ENCODE data around the gene MRPL49. TPM values are rescaled to one million over a fixed set of nuclear protein-coding genes. Genes with fewer than 3 reads are reported as not detected.

MRPL49 gene
- total and polyA plus RNA-seq, 12 donors = 32.7 to 180 (median 125) TPM

DNA sequence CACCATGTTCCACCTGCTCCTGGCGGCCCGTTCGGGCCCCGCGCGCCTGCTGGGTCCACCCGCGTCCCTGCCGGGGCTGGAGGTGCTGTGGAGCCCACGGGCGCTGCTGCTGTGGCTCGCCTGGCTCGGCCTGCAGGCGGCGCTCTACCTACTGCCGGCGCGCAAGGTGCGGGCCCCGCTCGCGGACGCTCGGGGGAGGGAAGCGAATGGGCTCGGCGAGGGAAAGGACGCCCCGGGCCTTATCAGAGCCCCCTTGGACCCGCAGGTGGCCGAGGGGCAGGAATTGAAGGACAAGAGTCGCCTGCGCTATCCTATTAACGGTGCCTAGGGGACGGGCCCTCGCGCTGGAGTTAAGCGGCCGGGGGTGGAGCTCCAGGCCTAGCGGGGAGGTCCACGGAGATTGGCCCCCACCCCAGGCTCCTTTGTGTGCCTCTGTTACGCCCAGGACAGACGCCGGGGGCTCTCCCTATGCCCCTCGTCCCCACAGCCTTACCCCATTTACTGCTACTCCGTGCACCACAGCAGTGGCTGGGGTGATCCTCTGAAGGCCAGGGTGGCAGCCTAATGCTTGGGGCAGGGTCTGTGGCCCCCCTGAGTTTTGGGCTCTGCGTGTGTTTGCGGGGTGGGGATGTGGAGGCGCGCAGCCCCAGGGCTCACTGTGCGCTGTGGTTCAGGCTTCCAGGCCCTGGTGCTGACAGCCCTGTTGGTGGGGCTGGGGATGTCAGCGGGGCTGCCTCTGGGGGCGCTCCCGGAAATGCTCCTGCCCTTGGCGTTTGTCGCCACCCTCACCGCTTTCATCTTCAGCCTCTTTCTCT is 9.4 kb upstream of the MRPL49 start:
- H3K36me3 ChIP-seq (replicated peaks in 1 of 2) = peaks cover 0 to 38% of the 10 kb centered on the region in 2 donors
- H3K4me3 ChIP-seq = peak overlapping the region in 3 of 4 donors; percentile 49 to 75 (median 64)
- peak overlapping the region; percentile 40 to 95 (median 89) for H3K27ac ChIP-seq
- peaks cover 49 to 64% of the 10 kb centered on the region in 2 donors for H3K4me1 ChIP-seq (replicated peaks in 1 of 2)
- peak; percentile 64 to 81 (median 78) for DNase-seq
- TF ChIP-seq, protein P1, sequence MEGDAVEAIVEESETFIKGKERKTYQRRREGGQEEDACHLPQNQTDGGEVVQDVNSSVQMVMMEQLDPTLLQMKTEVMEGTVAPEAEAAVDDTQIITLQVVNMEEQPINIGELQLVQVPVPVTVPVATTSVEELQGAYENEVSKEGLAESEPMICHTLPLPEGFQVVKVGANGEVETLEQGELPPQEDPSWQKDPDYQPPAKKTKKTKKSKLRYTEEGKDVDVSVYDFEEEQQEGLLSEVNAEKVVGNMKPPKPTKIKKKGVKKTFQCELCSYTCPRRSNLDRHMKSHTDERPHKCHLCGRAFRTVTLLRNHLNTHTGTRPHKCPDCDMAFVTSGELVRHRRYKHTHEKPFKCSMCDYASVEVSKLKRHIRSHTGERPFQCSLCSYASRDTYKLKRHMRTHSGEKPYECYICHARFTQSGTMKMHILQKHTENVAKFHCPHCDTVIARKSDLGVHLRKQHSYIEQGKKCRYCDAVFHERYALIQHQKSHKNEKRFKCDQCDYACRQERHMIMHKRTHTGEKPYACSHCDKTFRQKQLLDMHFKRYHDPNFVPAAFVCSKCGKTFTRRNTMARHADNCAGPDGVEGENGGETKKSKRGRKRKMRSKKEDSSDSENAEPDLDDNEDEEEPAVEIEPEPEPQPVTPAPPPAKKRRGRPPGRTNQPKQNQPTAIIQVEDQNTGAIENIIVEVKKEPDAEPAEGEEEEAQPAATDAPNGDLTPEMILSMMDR (IDR thresholded peaks at IDR 0.05) = peak; percentile 63 to 97 (median 76)
- peak in 1 of 2 donors; percentile 76 for TF ChIP-seq POLR2A (IDR thresholded peaks at IDR 0.05)
- 0 to 4% (median 1%) methylated on average over 2 to 57 of the region's 57 CpGs for WGBS, 4 donors
- H3K9me3 ChIP-seq (replicated peaks in 1 of 3) = no peaks in the 10 kb centered on the region
- intact Hi-C loops (cut with DNase I) = no loop called here
- no peaks in the 10 kb centered on the region for H3K27me3 ChIP-seq

DNA sequence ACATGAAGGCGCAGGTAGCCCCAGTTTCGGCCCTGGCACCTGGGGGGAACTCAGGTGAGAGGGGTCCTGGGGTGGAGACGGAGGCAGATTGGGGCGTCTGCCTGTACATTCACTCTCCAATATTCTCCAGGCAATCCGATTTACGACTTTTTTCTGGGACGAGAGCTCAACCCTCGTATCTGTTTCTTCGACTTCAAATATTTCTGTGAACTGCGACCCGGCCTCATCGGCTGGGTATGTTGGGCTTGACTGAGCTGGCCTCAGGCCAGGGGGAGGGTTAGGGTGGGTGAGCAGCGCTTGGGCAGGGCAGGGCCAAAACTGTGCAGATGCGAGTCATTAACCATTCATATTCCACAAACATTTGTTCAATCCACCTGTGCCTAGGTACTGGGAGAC is 8.8 kb upstream of the MRPL49 start:
- no peaks in the 10 kb centered on the region for H3K27me3 ChIP-seq
- no peaks in the 10 kb centered on the region for H3K9me3 ChIP-seq (replicated peaks in 1 of 3)
- TF ChIP-seq, protein P1 (IDR thresholded peaks at IDR 0.05) = no peak
- TF ChIP-seq POLR2A (IDR thresholded peaks at IDR 0.05) = no peak
- WGBS, 4 donors = 11 to 19% (median 15%) methylated on average over 14 of the region's 14 CpGs
- H3K27ac ChIP-seq = peak overlapping the region; percentile 40 to 95 (median 89)
- DNase-seq = peak; percentile 59 to 78 (median 63)
- H3K4me1 ChIP-seq (replicated peaks in 1 of 2) = peaks cover 49 to 64% of the 10 kb centered on the region in 2 donors
- peak overlapping the region in 2 of 4 donors; percentile 49 to 75 for H3K4me3 ChIP-seq
- intact Hi-C loops (cut with DNase I) = no loop called here
- H3K36me3 ChIP-seq (replicated peaks in 1 of 2) = peaks cover 0 to 32% of the 10 kb centered on the region in 2 donors

DNA sequence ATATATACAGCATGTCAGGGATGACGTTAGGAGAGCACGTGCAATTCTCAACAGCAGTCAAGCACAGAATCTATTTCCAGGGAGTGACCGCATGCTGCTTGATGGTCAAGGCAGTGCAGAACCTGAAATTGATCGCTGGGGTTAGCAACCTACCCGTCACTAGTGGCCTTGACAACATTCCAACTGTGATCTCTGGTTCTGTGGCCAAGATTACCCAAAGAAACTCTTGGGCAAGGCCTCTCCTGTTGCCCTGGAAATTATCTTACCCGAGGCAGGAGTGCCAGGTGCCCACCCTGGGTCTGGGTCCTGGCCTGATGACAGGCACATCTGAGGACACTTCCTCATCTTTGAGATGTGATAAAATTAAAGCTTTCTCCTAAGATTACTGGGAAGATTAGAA is 8.3 kb upstream of the MRPL49 start:
- 25 to 47% (median 33%) methylated on average over 6 of the region's 6 CpGs for WGBS, 4 donors
- Histone ChIP-seq H3K36me3 (replicated peaks in 1 of 2) (peaks cover 0 to 29% of the 10 kb centered on the region in 2 donors), H3K27me3 (no peaks in the 10 kb centered on the region), H3K4me3 (peak overlapping the region in 1 of 4 donors; percentile 75), H3K27ac (peak overlapping the region; percentile 52 to 95 (median 89)), H3K4me1 (replicated peaks in 1 of 2) (peaks cover 49 to 64% of the 10 kb centered on the region in 2 donors), H3K9me3 (replicated peaks in 1 of 3) (no peaks in the 10 kb centered on the region)
- peak; percentile 82 to 94 (median 90) for DNase-seq
- intact Hi-C loops (cut with DNase I) = no loop called here
- TF ChIP-seq POLR2A (IDR thresholded peaks at IDR 0.05) = peak; percentile 13 to 36
- TF ChIP-seq, protein P1 (IDR thresholded peaks at IDR 0.05) = no peak

DNA sequence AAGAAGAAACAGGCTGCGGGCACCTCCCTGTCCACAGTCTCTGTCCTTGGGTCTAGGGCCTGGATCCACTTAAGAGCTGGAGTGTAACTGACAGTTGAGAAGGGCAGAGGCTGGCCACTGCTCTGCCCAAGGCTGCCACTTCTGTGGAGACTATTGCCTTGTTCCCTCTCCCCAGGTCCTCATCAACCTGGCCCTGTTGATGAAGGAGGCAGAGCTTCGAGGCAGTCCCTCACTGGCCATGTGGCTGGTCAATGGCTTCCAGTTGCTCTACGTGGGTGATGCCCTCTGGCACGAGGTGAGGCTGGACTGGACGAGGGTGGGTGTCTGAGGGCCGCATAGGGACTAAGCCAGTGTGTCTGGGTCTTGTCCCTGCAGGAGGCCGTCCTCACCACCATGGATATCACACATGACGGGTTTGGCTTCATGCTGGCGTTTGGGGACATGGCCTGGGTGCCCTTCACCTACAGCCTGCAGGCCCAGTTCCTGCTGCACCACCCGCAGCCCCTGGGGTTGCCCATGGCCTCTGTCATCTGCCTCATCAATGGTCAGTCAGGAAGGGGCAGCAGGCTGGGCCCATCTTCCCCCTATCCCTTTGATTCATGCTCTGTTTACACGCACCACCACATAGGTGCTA is 7.5 kb upstream of the MRPL49 start:
- Histone ChIP-seq H3K27ac (peak overlapping the region; percentile 52 to 95 (median 89)), H3K4me3 (no peak overlapping the region), H3K4me1 (replicated peaks in 1 of 2) (peaks cover 49 to 64% of the 10 kb centered on the region in 2 donors), H3K27me3 (no peaks in the 10 kb centered on the region), H3K36me3 (replicated peaks in 1 of 2) (peaks cover 0 to 29% of the 10 kb centered on the region in 2 donors), H3K9me3 (replicated peaks in 1 of 3) (no peaks in the 10 kb centered on the region)
- peak in 3 of 7 donors; percentile 23 to 46 (median 40) for DNase-seq
- WGBS, 4 donors = 54 to 78% (median 72%) methylated on average over 3 to 11 of the region's 11 CpGs
- intact Hi-C loops (cut with DNase I) = no loop called here
- no peak for TF ChIP-seq POLR2A (IDR thresholded peaks at IDR 0.05)

Data from adrenal gland (tissue), 12 donors.